ES-I3 (cell line): Measurements from ENCODE around the gene CRELD2.
"Not testable (repeated sequence)": the region's sequence is repeated elsewhere in the genome, so short reads cannot be mapped to it uniquely, and the experiment has no call there.

Experiments used
- H3K36me3 ChIP-seq: 2 replicates; pipeline ENCODE4 v1.6.1; 2013; ENCODE audit warnings: mild to moderate bottlenecking, low read length, control low read depth, moderate library complexity; ENCODE audit not compliant: insufficient read depth
- H3K4me1 ChIP-seq: 2 replicates; pipeline ENCODE4 v1.6.1; 2013; ENCODE audit warnings: mild to moderate bottlenecking, control low read depth, low read length; ENCODE audit not compliant: insufficient read depth
- H3K9ac ChIP-seq: 2 replicates; pipeline ENCODE4 v1.6.1; 2013; ENCODE audit warnings: low read depth, mild to moderate bottlenecking, low read length, moderate library complexity
- H3K9me3 ChIP-seq: 2 replicates; pipeline ENCODE4 v1.6.1; 2013; ENCODE audit warnings: mild to moderate bottlenecking, low read length, moderate library complexity; ENCODE audit not compliant: control insufficient read depth, insufficient read depth

Gene CRELD2

GRCh38 chr22:49935561-49935960 is 17.1 kb downstream of the CRELD2 start:
- Histone ChIP-seq H3K36me3 (no peaks in the 10 kb centered on the region), H3K9me3 (no peaks in the 10 kb centered on the region), H3K9ac (no peak overlapping the region), H3K4me1 (peaks cover 12% of the 10 kb centered on the region; the same call in 1 of the 2 replicates)

- no peaks in the 10 kb centered on the region for H3K36me3 ChIP-seq
- H3K4me1 ChIP-seq: peaks cover 12% of the 10 kb centered on the region; the same call in 1 of the 2 replicates
- no peaks in the 10 kb centered on the region for H3K9me3 ChIP-seq
- peak overlapping the region; percentile 40 for H3K9ac ChIP-seq
These were observed 17.9 kb downstream of the CRELD2 start for GRCh38 chr22:49936018-49936972.

DNA sequence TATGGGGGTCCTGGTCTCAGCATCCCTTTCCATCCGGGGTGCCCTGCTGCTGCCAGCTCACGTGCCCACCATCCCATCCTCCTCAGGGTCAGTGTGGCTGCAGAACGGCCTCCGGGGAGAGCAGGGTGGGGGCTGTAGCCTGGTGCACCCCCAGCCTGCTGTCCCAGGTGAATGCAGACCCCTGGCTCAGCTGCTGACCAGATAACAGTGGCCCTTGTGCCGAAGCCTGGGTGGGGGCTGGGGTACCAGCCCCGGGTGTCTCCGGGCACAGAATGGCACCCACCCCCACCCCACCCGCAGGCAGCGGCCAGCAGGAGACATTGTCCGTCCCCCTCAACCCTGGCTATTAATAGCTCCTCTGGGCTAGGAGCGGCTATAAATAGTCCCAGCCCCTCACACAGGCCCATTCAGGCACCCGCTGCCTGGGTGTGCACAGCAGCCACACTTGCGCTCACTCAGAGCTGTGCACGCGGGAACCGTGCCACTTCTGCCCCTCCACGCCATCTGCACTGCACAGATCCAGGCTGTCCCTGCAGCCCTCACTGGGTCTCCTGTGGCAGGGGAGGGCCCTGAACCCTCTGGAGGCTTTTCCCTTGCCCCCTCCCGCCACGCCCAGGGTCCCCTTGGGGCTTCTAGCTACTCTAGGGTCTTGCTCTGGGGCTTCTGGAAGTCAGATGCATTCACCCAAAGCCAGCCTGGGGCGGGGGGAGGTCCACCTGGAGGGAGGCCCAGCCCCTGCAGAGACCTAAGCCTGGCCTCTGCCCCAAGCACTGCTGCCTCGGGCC is 18.7 kb downstream of the CRELD2 start:
- no peak overlapping the region for H3K9ac ChIP-seq
- H3K4me1 ChIP-seq: peaks cover 12% of the 10 kb centered on the region; the same call in 1 of the 2 replicates
- no peaks in the 10 kb centered on the region for H3K9me3 ChIP-seq
- no peaks in the 10 kb centered on the region for H3K36me3 ChIP-seq

GRCh38 chr22:49937758-49938564 is 19.5 kb downstream of the CRELD2 start:
- peaks cover 12% of the 10 kb centered on the region; the same call in 1 of the 2 replicates for H3K4me1 ChIP-seq
- H3K9me3 ChIP-seq: no peaks in the 10 kb centered on the region
- no peak overlapping the region for H3K9ac ChIP-seq
- no peaks in the 10 kb centered on the region for H3K36me3 ChIP-seq

DNA sequence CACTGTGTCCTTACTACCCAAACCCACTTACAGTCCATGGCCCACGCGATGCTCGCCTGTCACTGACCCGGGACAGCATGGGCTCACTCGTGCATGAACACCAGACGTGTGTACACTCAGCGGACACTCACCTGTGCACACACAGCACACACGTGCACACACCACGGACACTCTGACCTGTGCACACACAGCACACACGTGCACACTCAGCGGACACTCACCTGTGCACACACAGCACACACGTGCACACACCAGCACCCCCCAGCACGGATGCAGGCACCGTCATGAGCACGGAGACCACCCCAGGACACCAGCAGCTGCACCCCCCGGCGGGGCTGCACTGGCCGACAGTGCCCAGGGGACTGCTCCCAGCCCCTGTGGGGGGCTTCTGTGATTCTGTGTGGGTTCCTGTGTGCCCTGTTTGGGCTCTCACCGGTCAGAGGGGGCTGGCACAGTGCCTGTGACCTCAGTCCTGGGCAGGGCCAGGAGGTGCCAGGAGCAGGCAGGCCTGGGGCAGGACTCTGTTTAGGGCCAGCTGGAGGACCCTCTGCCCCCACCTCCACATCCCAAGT is 20.2 kb downstream of the CRELD2 start:
- H3K36me3 ChIP-seq: no peaks in the 10 kb centered on the region
- H3K9ac ChIP-seq: no peak overlapping the region
- H3K9me3 ChIP-seq: no peaks in the 10 kb centered on the region
- peaks cover 12% of the 10 kb centered on the region; the same call in 1 of the 2 replicates for H3K4me1 ChIP-seq

- no peak overlapping the region for H3K9ac ChIP-seq
- H3K4me1 ChIP-seq: peaks cover 19% of the 10 kb centered on the region; the same call in 1 of the 2 replicates
- no peaks in the 10 kb centered on the region for H3K36me3 ChIP-seq
- H3K9me3 ChIP-seq: no peaks in the 10 kb centered on the region
These were observed 23.3 kb downstream of the CRELD2 start for GRCh38 chr22:49941507-49942316.

GRCh38 chr22:49942565-49943404 is 24.4 kb downstream of the CRELD2 start:
- Histone ChIP-seq H3K36me3 (no peaks in the 10 kb centered on the region), H3K9ac (no peak overlapping the region), H3K4me1 (peaks cover 19% of the 10 kb centered on the region; the same call in 1 of the 2 replicates), H3K9me3 (no peaks in the 10 kb centered on the region)

- H3K9ac ChIP-seq: no peak overlapping the region
- H3K36me3 ChIP-seq: no peaks in the 10 kb centered on the region
- H3K4me1 ChIP-seq: peaks cover 21% of the 10 kb centered on the region; the same call in 1 of the 2 replicates
- no peaks in the 10 kb centered on the region for H3K9me3 ChIP-seq
These were observed 25.0 kb downstream of the CRELD2 start for GRCh38 chr22:49943405-49943765.

- Histone ChIP-seq H3K9ac (no peak overlapping the region), H3K36me3 (no peaks in the 10 kb centered on the region), H3K4me1 (peaks cover 21% of the 10 kb centered on the region; the same call in 1 of the 2 replicates), H3K9me3 (no peaks in the 10 kb centered on the region)
These were observed 25.5 kb downstream of the CRELD2 start for GRCh38 chr22:49943771-49944398.

DNA sequence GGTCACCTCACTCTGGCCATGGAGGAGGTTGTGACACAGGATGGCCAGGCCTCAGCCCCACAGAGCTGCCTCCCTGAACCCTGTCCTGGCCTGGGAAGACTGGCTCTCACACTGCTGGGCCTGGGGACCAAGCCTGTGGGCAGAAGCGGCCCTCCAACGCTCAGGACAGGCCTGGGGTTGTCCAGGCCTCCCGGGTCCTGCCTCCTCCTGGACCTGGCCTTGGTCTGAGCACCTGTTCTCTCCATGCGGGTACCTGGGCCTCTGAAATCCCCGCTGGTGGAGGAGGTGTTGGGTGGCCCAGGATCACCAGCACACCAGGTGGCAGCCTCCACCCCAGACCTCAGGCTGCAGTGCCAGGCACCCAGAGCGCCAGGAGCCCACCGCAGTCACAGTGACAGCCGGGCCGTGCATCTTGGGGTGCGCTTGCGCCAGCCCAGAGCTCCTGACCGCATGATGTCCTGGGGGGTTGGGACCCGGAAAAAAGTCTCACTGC is 26.0 kb downstream of the CRELD2 start:
- Histone ChIP-seq H3K4me1 (peaks cover 21% of the 10 kb centered on the region; the same call in 1 of the 2 replicates), H3K9me3 (no peaks in the 10 kb centered on the region), H3K9ac (no peak overlapping the region), H3K36me3 (no peaks in the 10 kb centered on the region)

DNA sequence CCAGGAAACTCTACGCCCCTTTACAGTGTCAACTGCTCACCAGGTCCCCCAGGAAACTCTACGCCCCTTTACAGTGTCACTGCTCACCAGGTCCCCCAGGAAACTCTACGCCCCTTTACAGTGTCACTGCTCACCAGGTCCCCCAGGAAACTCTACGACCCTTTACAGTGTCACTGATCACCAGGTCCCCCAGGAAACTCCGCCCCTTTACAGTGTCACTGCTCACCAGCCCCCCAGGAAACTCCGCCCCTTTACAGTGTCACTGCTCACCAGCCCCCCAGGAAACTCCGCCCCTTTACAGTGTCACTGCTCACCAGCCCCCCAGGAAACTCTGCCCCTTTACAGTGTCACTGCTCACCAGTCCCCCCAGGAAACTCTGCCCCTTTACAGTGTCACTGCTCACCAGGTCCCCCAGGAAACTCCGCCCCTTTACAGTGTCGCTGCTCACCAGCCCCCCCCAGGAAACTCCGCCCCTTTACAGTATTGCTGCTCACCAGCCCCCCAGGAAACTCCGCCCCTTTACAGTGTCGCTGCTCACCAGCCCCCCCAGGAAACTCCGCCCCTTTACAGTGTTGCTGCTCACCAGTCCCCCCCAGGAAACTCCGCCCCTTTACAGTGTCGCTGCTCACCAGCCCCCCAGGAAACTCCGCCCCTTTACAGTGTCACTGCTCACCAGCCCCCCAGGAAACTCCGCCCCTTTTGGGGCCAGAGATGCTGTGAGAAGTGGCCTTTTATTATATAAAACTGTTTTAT is 26.8 kb downstream of the CRELD2 start:
- H3K36me3 ChIP-seq, H3K9ac ChIP-seq, H3K9me3 ChIP-seq: not testable (repeated sequence)
- H3K4me1 ChIP-seq: peaks cover 21% of the 10 kb centered on the region; the same call in 1 of the 2 replicates
